ENCODE results near the gene M1AP.

DNA sequence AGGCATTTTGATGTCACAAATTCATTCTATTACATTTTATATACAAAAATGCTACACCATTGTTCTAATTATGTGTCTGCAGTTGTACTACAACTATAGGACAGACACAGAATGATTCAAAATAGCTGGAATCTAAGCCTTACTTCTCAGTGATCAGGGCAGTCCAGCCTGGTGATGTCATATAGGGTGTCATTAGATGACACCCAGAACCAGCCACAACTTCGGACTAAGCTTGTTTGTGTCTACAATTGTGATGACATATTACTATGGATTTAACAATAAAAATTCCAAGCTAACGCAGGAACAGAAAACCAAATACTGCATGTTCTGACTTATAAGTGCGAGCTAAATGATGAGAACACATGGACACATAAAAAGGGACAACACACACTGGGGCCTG is 31.0 kb downstream of the M1AP start:
- TF ChIP-seq SP2 (IDR thresholded peaks at IDR 0.05; ENCODE audit: low read length) (no peak), POLR2A (IDR thresholded peaks at IDR 0.05; ENCODE audit: control extremely low read depth in 1 of 2, low read depth in 2 of 2, low read length in 2 of 2) (no peak), SUZ12 (IDR thresholded peaks at IDR 0.05; ENCODE audit: low read length) (no peak), RFX5 (IDR thresholded peaks at IDR 0.05; ENCODE audit: borderline replicate concordance, low read depth, low read length) (no peak), MAFK (IDR thresholded peaks at IDR 0.05; ENCODE audit: low read depth, low read length) (no peak)
- TF ChIP-seq, protein P1, sequence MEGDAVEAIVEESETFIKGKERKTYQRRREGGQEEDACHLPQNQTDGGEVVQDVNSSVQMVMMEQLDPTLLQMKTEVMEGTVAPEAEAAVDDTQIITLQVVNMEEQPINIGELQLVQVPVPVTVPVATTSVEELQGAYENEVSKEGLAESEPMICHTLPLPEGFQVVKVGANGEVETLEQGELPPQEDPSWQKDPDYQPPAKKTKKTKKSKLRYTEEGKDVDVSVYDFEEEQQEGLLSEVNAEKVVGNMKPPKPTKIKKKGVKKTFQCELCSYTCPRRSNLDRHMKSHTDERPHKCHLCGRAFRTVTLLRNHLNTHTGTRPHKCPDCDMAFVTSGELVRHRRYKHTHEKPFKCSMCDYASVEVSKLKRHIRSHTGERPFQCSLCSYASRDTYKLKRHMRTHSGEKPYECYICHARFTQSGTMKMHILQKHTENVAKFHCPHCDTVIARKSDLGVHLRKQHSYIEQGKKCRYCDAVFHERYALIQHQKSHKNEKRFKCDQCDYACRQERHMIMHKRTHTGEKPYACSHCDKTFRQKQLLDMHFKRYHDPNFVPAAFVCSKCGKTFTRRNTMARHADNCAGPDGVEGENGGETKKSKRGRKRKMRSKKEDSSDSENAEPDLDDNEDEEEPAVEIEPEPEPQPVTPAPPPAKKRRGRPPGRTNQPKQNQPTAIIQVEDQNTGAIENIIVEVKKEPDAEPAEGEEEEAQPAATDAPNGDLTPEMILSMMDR (IDR thresholded peaks at IDR 0.05; ENCODE audit: control extremely low read depth in 1 of 3, insufficient read depth in 1 of 3, low read depth in 1 of 3, low read length in 3 of 3), result no peak
